Ureter (tissue), 1 donor: ENCODE measurements around the gene LHFPL3. TPM values are rescaled to one million over a fixed set of nuclear protein-coding genes. Genes with fewer than 3 reads are reported as not detected.
"Not testable (repeated sequence)": the region's sequence is repeated elsewhere in the genome, so short reads cannot be mapped to it uniquely, and the experiment has no call there.

Source experiments
- DNase-seq: peaks from one replicate; pipeline ENCODE4 v3.0.0-alpha.2; 2020; ENCODE audit warnings: low spot score
- total RNA-seq: library from RNA; stranded (reverse); gene quantifications from one replicate; pipeline ENCODE4 v1.2.4, GENCODE V29; 2023
- donor health status: DM: yes; HTN: yes; CAD: no.

LHFPL3 gene
- total RNA-seq, 1 donor from 2014 or later, result not detected

- not testable (repeated sequence) for DNase-seq
Measured at GRCh38 chr7:104595591-104595990, 267.2 kb downstream of the LHFPL3 start.

- DNase-seq, result no peak
Measured at GRCh38 chr7:104603957-104604356, 275.6 kb downstream of the LHFPL3 start.

DNA sequence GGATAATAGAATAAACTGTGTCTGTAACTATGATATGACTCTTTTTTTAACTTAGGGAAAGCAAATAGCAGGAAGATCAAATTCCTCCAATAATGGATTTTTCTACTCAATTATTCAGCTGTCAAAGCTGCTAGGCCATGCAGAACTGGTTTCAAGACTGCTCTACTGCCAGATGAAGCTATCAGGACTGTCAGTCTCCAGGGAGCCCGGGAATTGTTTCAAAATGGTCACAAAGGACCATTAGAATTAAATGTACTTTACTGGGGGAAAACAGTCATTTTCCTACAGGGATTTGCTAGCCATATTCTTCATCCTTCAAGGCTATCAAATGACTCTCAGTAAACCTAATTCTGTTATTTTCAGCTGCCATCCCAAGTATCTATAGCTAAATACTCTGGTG lies 276.3 kb downstream of the LHFPL3 start:
- DNase-seq, result no peak

- no peak for DNase-seq
Measured at GRCh38 chr7:104621321-104621720, 292.9 kb downstream of the LHFPL3 start.

DNA sequence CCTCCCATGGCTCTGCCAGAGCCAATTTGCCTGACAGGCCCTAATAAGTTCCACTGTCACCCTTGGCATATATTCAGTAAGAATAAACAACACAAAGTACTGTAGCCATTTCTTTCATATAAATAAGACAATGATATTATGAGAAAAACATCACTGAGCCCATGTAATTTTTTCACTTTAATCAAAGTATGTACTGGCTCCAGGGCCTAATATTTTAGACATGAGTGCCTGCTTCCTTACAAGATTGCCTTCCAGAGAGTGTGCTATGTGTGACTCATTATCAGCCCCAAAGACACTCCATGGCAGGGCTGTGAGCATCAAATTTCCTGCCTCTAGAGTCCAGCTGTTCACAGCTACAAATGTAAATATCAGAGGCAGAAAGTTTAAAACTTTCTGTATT lies 297.6 kb downstream of the LHFPL3 start:
- no peak for DNase-seq

- DNase-seq, result no peak
Measured at GRCh38 chr7:104627516-104627915, 299.1 kb downstream of the LHFPL3 start.

DNA sequence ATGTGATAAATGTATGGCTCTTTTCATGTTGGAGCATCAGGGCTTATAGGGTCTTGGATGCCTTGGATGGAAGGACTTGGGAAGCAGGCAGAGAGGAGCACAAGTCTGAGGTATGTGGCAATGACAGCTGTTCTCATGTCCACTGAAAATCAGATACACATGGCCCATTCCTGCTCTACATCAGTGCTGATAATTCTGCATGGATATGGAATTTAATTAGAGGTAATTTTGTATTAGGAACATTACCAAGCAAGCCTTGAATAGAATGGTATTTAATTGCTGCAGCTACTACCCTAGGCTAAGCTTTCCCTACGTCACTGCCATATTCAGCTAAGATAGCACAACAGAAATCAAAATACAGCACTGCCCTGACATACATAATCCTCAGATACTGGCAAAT lies 299.6 kb downstream of the LHFPL3 start:
- no peak for DNase-seq

DNA sequence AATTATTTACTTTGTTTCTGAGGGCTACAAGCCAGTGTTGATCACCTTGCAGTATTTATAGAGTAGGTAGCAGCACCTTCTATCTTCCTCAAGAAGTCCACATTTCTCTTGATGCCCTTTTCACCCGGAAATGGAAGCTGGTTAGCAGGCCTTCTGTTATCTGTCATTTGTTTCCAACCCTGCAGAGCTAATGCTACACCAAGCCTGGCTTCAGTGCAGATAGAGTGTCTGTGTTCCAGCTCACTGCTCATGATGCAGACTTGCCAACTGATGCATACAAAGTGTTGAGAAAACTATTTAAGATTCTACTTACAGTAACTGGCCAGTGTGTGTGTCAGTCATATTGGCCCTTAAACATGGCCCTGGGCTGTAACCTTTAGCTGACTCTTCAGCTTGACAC lies 301.0 kb downstream of the LHFPL3 start:
- no peak for DNase-seq

- DNase-seq, result no peak
Measured at GRCh38 chr7:104640506-104640905, 312.1 kb downstream of the LHFPL3 start.

GRCh38 chr7:104642560-104642959 lies 314.2 kb downstream of the LHFPL3 start:
- no peak for DNase-seq

DNA sequence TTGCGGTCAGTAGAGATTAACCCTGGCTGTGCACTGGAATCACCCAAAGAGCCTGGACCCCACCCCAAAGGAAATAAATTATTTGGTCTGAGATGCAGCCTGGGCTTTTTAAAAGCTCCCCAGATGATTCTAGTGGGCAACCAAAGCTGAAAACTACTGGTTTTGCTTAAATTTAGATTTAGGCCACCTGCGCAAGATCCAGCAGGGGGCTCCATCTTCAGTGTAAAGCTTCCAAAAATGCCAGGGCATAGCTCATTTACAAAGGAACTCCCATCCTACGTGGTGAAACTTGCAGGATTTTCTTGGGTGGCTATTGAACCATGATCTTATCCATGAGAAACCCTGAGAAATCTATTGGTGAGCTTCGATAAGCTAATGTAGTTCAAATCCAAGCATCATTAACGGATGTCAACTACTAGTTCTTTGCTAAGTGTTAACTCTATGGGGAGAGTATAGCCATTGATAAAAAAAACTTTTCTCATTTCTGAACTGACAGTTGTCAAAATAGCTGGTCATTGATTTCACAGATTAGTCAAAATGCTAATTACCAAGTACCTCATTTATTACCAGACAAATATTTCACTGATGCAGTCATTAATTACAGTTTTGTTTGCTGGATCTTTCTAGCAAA lies 315.3 kb downstream of the LHFPL3 start:
- DNase-seq, result no peak

GRCh38 chr7:104650991-104651640 lies 322.7 kb downstream of the LHFPL3 start:
- no peak for DNase-seq

DNA sequence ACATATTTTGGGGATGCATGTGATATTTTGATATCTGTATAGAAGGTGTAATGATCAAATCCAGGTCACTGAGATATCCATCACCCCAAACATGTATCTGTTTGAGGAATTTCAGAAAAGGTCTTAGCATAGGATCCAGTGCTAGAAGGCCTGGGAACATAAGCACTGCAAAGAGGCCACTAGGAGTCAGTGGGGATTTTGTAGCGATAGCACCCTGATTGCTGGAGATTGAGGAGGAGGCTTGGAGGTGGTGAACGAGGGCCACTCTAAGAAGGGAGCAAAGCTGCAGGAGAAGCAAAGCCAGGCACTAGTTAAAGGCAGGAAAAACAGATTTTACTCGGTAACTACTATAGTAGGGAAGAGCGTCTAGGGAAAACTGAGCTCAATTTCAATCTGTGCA lies 324.0 kb downstream of the LHFPL3 start:
- DNase-seq, result no peak

DNA sequence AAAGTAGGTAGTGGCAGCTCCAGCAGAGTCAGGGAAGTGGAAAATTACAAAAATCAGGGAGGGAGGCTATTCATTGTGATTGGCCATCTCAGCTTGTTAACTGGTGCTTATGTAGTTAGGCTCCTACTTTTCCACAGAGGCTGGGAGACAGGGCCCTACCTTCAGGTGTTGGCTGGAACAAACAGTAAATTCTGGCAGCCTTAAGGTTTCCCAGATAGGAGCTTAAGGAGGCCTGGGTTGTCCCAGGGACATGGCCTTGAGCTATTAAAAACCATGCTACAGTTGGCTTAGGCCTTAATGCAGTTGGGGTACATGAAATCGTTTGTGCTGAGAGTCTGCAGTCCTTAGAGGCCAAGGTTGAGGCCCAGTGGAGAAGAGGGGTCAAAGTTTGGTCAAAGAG lies 324.5 kb downstream of the LHFPL3 start:
- no peak for DNase-seq

- no peak for DNase-seq
Measured at GRCh38 chr7:104653825-104654401, 325.5 kb downstream of the LHFPL3 start.

DNA sequence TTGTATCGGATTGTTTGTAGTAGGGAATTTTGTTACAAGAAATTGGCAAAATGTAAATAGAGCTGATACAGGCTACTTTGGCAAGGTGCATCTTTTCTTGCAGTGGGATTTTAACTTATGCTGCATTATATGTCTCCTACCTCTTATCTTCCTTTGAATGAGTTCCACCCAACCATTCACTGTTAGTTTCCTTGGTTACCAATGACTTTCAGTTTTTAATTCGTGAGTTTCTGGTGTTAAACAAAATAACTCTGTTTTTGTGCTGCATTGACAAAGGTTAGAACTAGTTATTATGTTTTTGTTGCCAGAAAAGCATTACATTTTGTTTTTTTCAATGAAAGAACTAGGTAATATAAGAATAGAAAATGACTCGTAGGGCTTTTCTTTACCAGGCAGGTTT lies 327.2 kb downstream of the LHFPL3 start:
- no peak for DNase-seq

GRCh38 chr7:104656467-104656866 lies 328.1 kb downstream of the LHFPL3 start:
- no peak for DNase-seq

DNA sequence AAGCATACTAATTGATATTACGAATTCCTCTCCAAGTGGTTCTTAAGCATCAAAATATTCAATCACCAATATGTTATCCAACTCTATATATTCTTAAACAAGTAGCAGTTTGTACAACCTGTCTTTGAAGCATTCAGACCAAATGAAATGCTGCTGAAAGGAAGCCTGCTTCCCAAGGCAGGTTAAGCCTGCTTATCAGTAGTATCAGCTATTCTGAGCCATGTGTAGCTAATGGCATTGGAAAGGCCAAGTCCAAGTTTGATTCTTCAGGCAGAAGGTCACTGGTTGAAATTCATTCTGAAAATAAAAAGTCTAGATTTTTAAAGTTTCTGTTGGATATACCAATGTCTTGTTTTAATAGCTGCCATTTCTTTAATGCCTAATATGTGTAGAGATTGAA lies 328.7 kb downstream of the LHFPL3 start:
- DNase-seq, result no peak

DNA sequence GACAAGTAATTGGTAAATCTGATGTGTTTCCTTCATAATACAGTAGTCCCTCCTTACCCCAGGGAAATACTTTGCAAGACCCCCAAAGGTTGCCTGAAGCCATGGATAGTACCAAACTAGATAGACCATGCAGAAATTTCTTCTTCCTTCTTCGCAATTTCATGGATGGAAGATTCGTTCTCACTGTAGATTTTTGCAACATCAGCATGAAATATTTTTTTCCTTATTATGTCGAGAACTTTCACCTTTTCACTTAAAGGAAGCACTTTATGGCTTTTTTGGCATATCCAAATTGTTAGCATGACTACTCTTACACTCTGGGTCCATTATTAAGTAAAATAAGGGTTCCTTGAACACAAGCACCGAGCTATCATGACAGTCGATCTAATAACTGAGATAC lies 333.2 kb downstream of the LHFPL3 start:
- no peak for DNase-seq

GRCh38 chr7:104664648-104665047 lies 336.2 kb downstream of the LHFPL3 start:
- no peak for DNase-seq

GRCh38 chr7:104677587-104677986 lies 349.2 kb downstream of the LHFPL3 start:
- no peak for DNase-seq

DNA sequence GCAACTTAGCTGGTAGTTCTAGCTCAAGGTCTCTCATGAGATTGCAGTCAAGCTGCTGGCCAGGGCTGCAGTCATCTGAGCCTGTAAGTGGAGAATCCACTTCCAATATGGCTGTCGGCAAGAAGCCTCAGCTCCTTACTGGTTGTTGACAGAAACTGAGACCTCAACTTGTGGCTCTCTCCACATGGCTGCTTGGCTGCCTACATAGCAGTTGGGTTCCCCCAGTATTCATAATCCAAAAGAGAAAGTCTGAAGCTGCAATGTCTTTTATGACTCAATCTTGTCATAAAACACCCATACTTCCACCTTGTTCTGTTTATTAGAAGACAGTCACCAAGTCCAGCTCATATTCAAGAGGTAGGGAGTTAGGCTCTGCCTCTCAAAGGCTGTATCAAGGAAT lies 350.7 kb downstream of the LHFPL3 start:
- DNase-seq, result no peak

- no peak for DNase-seq
Measured at GRCh38 chr7:104686286-104686685, 357.9 kb downstream of the LHFPL3 start.

DNA sequence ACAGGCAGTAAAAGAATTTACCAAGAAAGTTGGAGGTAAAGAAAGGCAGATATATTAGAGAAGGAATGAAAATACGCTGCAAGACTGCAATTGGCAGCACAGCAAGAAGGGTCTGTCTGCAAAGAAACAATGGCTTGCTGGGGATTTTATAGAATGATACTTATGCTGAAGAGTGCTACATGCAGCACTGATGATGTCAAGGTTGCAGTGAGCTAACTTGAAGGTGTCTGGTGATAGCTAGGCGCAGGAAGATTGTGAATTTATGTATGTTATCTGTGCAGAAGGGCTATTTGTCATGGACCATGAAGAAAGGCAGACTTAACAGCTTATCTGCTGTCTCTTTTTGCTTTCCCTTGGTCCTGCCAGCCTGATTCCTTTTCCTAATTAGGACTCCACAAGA lies 366.3 kb downstream of the LHFPL3 start:
- no peak for DNase-seq
